NT2/D1 (cell line): Measurements from ENCODE around the gene LIN28B.

Source experiments
- SUZ12 ChIP-seq: IDR thresholded peaks from 2 replicates; pipeline ENCODE4 v1.6.1; 2011; ENCODE audit not compliant: insufficient read length, insufficient read depth; ENCODE audit errors: extremely low read depth
- YY1 ChIP-seq: IDR thresholded peaks from 2 replicates; pipeline ENCODE4 v1.6.1; 2011; ENCODE audit not compliant: insufficient read length, insufficient read depth
- ZNF274 ChIP-seq: IDR thresholded peaks from 2 replicates; pipeline ENCODE4 v1.6.1; 2011; ENCODE audit warnings: mild to moderate bottlenecking, low read depth, low read length

DNA sequence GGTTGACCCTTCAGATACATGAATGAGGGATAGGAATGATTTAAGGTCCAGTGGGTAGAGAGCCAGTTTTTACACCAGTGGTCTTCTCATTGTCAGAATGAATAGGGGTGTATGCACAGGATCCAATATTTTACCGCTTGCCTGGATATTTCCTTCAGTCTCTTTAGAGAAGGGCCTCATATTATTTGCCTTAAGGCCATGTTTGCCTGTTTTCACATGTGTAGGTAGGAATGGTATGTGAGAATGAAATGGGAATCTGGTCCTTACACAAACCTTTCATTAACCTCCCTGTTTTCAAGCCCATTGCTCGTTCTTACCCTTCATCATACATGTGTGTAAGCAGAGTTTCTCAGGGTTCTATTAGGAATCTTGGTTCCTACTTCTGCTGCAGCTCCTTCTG is 62.4 kb downstream of the LIN28B start:
- TF ChIP-seq YY1 (no peak), ZNF274 (no peak), SUZ12 (no peak)
